ENCODE measurements around the gene RGS19. TPM values are rescaled to one million over a fixed set of nuclear protein-coding genes. Genes with fewer than 3 reads are reported as not detected.

The RGS19 gene
- total RNA-seq, 8 experiments from 2014 or later: 0.92 to 8.8 (median 3.3) TPM

DNA sequence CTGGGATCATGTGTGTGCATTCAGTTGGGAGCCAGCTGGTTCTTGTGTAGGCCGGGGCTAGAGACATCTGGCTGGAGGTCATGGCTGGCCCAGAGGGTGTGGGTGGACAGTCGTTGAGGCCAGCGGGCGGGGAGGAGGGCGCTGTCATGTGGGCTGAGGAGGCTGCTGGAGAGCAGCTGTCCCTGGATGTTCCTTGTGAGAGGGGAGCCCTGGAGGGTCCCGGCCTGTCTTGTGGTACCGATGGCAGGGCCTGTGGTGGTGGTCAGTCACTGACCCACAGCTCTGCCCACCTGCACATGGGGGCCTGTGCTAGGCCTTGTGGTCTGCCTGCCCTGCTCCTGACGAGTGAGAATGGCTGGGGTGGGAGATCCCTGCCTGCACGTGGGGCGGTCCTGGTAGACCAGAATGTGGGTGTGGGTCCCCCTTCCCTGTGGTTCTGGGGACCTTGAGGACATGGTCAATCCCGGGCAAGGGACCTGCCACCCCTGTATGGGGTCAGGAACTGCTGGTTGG lies 45.3 kb downstream of the RGS19 start:
- peak in 2 of 8 experiments; percentile 69 to 77 for ATAC-seq (replicated peaks in 6 of 8)
- Histone ChIP-seq H3K4me1 (replicated peaks in 1 of 2) (peaks cover 22 to 23% of the 10 kb centered on the region in 2 donors), H3K27ac (no peak overlapping the region), H3K4me3 (no peak overlapping the region)
- in situ Hi-C loops (cut with MboI; ENCODE audit: low pct_unique_long_range_greater_than_20kb in 2 of 9, low sequenced_read_pairs in 9 of 9, unreplicated experiment in 9 of 9): no loop called here
- WGBS, 10 experiments: 10% methylated on average over 2 of the region's 11 CpGs; no CpG with 5 or more reads in 9 of the 10 experiments

GRCh38 chr20:64032706-64033624 lies 46.4 kb downstream of the RGS19 start:
- in situ Hi-C loops (cut with MboI; ENCODE audit: low pct_unique_long_range_greater_than_20kb in 2 of 9, low sequenced_read_pairs in 9 of 9, unreplicated experiment in 9 of 9): no loop called here
- no peak overlapping the region for H3K4me3 ChIP-seq
- no peak overlapping the region for H3K27ac ChIP-seq
- H3K4me1 ChIP-seq (replicated peaks in 1 of 2): peaks cover 21 to 22% of the 10 kb centered on the region in 2 donors
- 74 to 100% (median 94%) methylated on average over 2 to 8 of the region's 31 CpGs; no CpG with 5 or more reads in 6 of the 10 experiments for WGBS, 10 experiments
- no peak for ATAC-seq (replicated peaks in 6 of 8)

GRCh38 chr20:64031822-64032314 lies 47.5 kb downstream of the RGS19 start:
- no peak for ATAC-seq (replicated peaks in 6 of 8)
- 80 to 100% (median 93%) methylated on average over 1 to 14 of the region's 19 CpGs; no CpG with 5 or more reads in 2 of the 10 experiments for WGBS, 10 experiments
- H3K4me1 ChIP-seq (replicated peaks in 1 of 2): peaks cover 15 to 16% of the 10 kb centered on the region in 2 donors
- H3K4me3 ChIP-seq: no peak overlapping the region
- in situ Hi-C loops (cut with MboI; ENCODE audit: low pct_unique_long_range_greater_than_20kb in 2 of 9, low sequenced_read_pairs in 9 of 9, unreplicated experiment in 9 of 9): no loop called here
- no peak overlapping the region for H3K27ac ChIP-seq

DNA sequence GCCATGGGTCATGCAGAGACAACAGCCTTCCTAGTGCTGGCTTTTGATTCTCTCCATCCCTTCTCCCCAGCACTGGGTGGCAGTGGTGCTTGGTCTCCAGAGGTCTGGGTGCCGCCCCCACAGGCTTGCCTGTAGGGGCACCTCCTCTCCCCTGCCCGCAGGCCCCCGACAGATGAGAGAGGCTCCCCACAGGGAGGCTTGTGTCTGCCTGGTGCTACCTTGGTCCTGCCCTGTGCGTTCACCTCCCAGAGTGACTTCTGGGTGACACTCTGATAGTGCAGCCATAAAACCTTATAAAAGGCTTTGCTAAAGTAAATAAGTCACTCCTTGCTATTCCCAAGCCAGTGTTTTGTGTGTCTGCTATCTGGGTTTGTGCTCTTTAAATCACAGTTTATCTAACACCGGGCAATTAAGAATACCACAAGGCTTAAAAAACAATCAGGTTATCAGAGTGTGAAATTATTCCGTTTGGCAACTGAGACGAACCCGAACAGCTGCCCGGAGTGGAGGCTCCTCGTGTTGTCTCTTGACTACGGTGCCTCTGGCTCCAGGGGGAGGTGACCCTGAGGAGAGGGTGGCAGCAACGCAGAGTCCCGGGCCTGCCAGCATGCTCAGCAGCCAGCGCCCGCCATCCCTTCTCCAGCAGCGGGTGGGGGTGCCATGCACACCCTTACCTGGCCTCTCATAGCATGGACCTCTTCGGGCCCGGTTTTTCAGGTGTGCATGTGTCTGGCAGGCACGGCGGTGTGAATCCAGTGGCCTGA lies 48.8 kb downstream of the RGS19 start:
- in situ Hi-C loops (cut with MboI; ENCODE audit: low pct_unique_long_range_greater_than_20kb in 2 of 9, low sequenced_read_pairs in 9 of 9, unreplicated experiment in 9 of 9): no loop called here
- Histone ChIP-seq H3K4me1 (replicated peaks in 1 of 2) (peaks cover 1 to 3% of the 10 kb centered on the region in 2 donors), H3K4me3 (no peak overlapping the region), H3K27ac (no peak overlapping the region)
- ATAC-seq (replicated peaks in 6 of 8): no peak
- WGBS, 10 experiments: 70 to 100% (median 95%) methylated on average over 1 to 5 of the region's 20 CpGs; no CpG with 5 or more reads in 5 of the 10 experiments

- H3K4me3 ChIP-seq: no peak overlapping the region
- 92 to 100% (median 97%) methylated on average over 1 to 9 of the region's 38 CpGs; no CpG with 5 or more reads in 4 of the 10 experiments for whole genome bisulfite sequencing, 10 experiments
- in situ Hi-C loops (cut with MboI; ENCODE audit: low pct_unique_long_range_greater_than_20kb in 2 of 9, low sequenced_read_pairs in 9 of 9, unreplicated experiment in 9 of 9): no loop called here
- no peak overlapping the region for H3K27ac ChIP-seq
- no peak for ATAC-seq (replicated peaks in 6 of 8)
- no peaks in the 10 kb centered on the region for H3K4me1 ChIP-seq (replicated peaks in 1 of 2)
These were observed 49.8 kb downstream of the RGS19 start for GRCh38 chr20:64029293-64030117.

GRCh38 chr20:64027981-64028685 lies 51.2 kb downstream of the RGS19 start:
- Histone ChIP-seq H3K4me1 (replicated peaks in 1 of 2) (no peaks in the 10 kb centered on the region), H3K4me3 (no peak overlapping the region), H3K27ac (no peak overlapping the region)
- no peak for ATAC-seq (replicated peaks in 6 of 8)
- in situ Hi-C loops (cut with MboI; ENCODE audit: low pct_unique_long_range_greater_than_20kb in 2 of 9, low sequenced_read_pairs in 9 of 9, unreplicated experiment in 9 of 9): no loop called here
- WGBS, 10 experiments: 86 to 100% (median 92%) methylated on average over 1 to 11 of the region's 24 CpGs; no CpG with 5 or more reads in 5 of the 10 experiments

GRCh38 chr20:64025826-64026412 lies 53.4 kb downstream of the RGS19 start:
- in situ Hi-C loops (cut with MboI; ENCODE audit: low pct_unique_long_range_greater_than_20kb in 2 of 9, low sequenced_read_pairs in 9 of 9, unreplicated experiment in 9 of 9): no loop called here
- H3K27ac ChIP-seq: no peak overlapping the region
- 72 to 100% (median 87%) methylated on average over 1 to 14 of the region's 29 CpGs; no CpG with 5 or more reads in 6 of the 10 experiments for WGBS, 10 experiments
- no peak overlapping the region for H3K4me3 ChIP-seq
- ATAC-seq (replicated peaks in 6 of 8): peak in 3 of 8 experiments; percentile 7 to 55 (median 28)
- no peaks in the 10 kb centered on the region for H3K4me1 ChIP-seq (replicated peaks in 1 of 2)

GRCh38 chr20:64025101-64025825 lies 54.1 kb downstream of the RGS19 start:
- Histone ChIP-seq H3K4me1 (replicated peaks in 1 of 2) (no peaks in the 10 kb centered on the region), H3K4me3 (no peak overlapping the region), H3K27ac (no peak overlapping the region)
- no peak for ATAC-seq (replicated peaks in 6 of 8)
- in situ Hi-C loops (cut with MboI; ENCODE audit: low pct_unique_long_range_greater_than_20kb in 2 of 9, low sequenced_read_pairs in 9 of 9, unreplicated experiment in 9 of 9): no loop called here
- WGBS, 10 experiments: 89 to 100% (median 98%) methylated on average over 2 to 9 of the region's 18 CpGs; no CpG with 5 or more reads in 2 of the 10 experiments

DNA sequence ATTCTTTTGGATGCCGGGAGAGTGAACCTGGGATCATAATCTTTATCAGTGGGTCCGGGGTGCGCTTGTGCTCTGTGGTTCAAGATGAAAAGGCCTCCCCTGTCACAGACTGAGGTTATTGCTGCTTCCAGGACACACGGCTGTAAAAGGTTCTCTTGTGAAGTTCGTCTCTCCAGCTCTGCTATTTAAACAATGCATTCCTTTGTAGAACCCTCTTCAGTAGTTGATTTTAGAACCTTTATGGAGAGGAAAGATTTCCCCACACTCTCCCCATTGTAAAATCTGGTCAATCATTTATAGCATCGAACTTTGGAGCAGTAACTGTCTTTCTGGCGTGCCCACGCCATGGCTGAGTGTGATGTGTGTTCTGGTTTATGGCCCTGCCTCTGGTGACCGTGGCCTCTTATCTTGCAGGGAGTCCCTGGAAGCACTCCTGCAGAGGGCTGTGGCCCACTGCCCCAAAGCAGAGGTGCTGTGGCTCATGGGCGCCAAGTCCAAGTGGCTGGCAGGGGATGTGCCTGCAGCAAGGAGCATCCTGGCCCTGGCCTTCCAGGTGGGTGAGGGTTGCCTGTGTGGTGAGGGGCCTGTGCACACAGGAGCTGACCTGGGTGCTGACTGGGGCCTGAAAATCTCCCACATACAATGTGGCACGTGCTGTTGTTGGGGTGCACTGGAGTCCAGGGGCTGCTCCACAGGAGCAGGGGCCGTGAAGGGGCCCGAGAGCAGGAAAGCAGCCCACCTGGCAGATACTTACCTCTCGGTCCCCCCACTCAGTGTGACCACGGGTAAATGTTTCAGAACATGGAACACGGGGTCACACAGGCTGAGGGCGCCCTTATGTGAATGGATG lies 55.0 kb downstream of the RGS19 start:
- Histone ChIP-seq H3K4me3 (no peak overlapping the region), H3K27ac (no peak overlapping the region), H3K4me1 (replicated peaks in 1 of 2) (no peaks in the 10 kb centered on the region)
- WGBS, 10 experiments: 45 to 100% (median 83%) methylated on average over 1 to 11 of the region's 17 CpGs; no CpG with 5 or more reads in 1 of the 10 experiments
- ATAC-seq (replicated peaks in 6 of 8): no peak
- in situ Hi-C loops (cut with MboI; ENCODE audit: low pct_unique_long_range_greater_than_20kb in 2 of 9, low sequenced_read_pairs in 9 of 9, unreplicated experiment in 9 of 9): no loop called here

- WGBS, 10 experiments: 45 to 98% (median 74%) methylated on average over 1 to 12 of the region's 15 CpGs; no CpG with 5 or more reads in 1 of the 10 experiments
These were observed 55.8 kb downstream of the RGS19 start for GRCh38 chr20:64023361-64024140.

More at GRCh38 chr20:64023361-64024140, 55.8 kb downstream of the RGS19 start:
- H3K27ac ChIP-seq: no peak overlapping the region
- H3K4me1 ChIP-seq (replicated peaks in 1 of 2): no peaks in the 10 kb centered on the region
- in situ Hi-C loops (cut with MboI; ENCODE audit: low pct_unique_long_range_greater_than_20kb in 2 of 9, low sequenced_read_pairs in 9 of 9, unreplicated experiment in 9 of 9): no loop called here
- H3K4me3 ChIP-seq: no peak overlapping the region
- ATAC-seq (replicated peaks in 6 of 8): no peak
